PC-3 (cell line): ENCODE data around the gene BAG3.

Experiments
- EZH2 ChIP-seq: fragments of 300-600 bp; sonication (generic); IDR thresholded peaks from one replicate; pipeline ENCODE4 v1.6.1; 2017; ENCODE audit warnings: antibody characterized with exemption, mild to moderate bottlenecking, low read length; ENCODE audit not compliant: unreplicated experiment
- EZH2phosphoT487 ChIP-seq: fragments of 300-600 bp; sonication (generic); IDR thresholded peaks from 2 replicates; pipeline ENCODE4 v1.6.1; 2018; ENCODE audit warnings: mild to moderate bottlenecking, antibody characterized with exemption, low read length, borderline replicate concordance
- TF ChIP-seq, protein P1 (sequence below): fragments of 300-600 bp; sonication (generic); conservative IDR thresholded peaks from 2 replicates; pipeline ENCODE4 v1.5.1; 2017; ENCODE audit warnings: antibody characterized with exemption, low read depth, mild to moderate bottlenecking, low read length

DNA sequence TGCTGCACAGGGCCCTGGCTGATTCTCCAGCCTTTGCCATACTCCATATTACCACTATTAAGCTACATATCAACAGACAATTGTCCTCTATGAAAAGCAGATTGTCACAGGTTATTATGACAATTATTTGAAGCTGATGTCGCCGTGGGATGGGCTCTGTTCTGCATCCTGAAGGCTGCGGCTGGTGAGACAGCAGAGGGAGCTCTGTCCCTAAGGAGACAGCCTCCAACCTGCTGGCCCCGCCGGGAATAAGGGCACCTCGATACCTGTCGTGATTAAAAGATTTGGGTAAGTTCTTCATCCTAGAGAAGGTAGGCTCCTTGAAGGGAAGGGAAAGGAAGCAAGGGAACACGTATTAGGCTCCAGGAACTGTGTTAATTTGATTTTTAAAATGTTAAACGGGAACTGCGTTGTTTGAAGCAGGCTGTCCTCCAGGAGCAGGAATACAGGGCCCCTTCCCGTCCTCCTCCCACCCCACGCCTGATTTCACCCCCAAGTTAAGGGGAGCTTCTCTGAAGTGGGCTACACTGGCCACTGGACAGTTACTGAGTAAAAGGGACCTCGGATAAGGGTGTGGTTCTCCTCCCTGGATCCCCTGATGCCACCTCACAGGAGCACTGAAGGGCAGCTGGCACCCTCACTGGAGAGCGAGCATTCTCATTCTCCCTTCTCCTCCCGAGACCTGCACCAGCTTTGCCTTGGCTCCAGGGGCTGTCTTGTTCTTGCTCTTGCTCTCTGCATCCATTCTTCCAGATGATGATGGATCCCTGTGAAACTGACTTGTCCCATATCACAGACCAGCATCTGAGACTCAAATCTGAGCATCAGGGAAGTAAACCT is 42.6 kb upstream of the BAG3 start:
- TF ChIP-seq, protein P1, sequence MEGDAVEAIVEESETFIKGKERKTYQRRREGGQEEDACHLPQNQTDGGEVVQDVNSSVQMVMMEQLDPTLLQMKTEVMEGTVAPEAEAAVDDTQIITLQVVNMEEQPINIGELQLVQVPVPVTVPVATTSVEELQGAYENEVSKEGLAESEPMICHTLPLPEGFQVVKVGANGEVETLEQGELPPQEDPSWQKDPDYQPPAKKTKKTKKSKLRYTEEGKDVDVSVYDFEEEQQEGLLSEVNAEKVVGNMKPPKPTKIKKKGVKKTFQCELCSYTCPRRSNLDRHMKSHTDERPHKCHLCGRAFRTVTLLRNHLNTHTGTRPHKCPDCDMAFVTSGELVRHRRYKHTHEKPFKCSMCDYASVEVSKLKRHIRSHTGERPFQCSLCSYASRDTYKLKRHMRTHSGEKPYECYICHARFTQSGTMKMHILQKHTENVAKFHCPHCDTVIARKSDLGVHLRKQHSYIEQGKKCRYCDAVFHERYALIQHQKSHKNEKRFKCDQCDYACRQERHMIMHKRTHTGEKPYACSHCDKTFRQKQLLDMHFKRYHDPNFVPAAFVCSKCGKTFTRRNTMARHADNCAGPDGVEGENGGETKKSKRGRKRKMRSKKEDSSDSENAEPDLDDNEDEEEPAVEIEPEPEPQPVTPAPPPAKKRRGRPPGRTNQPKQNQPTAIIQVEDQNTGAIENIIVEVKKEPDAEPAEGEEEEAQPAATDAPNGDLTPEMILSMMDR: peak; percentile 90
- no peak for TF ChIP-seq EZH2phosphoT487
- no peak for TF ChIP-seq EZH2
